ENCODE results near the gene TMEM120A. TPM values are rescaled to one million over a fixed set of nuclear protein-coding genes. Genes with fewer than 3 reads are reported as not detected.
"Not testable (repeated sequence)": the region's sequence is repeated elsewhere in the genome, so short reads cannot be mapped to it uniquely, and the experiment has no call there.

TMEM120A gene
- total RNA-seq (11.1 TPM), polyA plus RNA-seq (ENCODE audit: insufficient read depth in 1 of 8, insufficient read length in 8 of 8, low replicate concordance in 1 of 8) (10 to 100 TPM; 32.3 to 62.6 (median 41.8) TPM)
- long read RNA-seq, donor 1, partial matches to known transcripts = 0 of 3 reads
- long read RNA-seq, donor 1, other reads (novel, unspliced or antisense) = 0 of 3 reads
- long read RNA-seq, donor 2, partial matches to known transcripts = 0 of 2 reads
- long read RNA-seq, donor 2, other reads (novel, unspliced or antisense) = 0 of 2 reads
- long read RNA-seq, donor 3, transcript TMEM120A-214 (12 exons, 1,456 nt) = major isoform, 14 of 16 reads
- long read RNA-seq, donor 3, partial matches to known transcripts = 0 of 16 reads
- long read RNA-seq, donor 3, other reads (novel, unspliced or antisense) = 0 of 16 reads
- long read RNA-seq, donor 4, transcript TMEM120A-214 (12 exons, 1,456 nt) = major isoform, 6 of 10 reads
- long read RNA-seq, donor 4, partial matches to known transcripts = 0 of 10 reads
- long read RNA-seq, donor 4, other reads (novel, unspliced or antisense) = 0 of 10 reads
- long read RNA-seq, donor 5, transcript TMEM120A-214 (12 exons, 1,456 nt) = major isoform, 20 of 25 reads
- long read RNA-seq, donor 5, partial matches to known transcripts = 0 of 25 reads
- long read RNA-seq, donor 5, other reads (novel, unspliced or antisense) = 0 of 25 reads
- long read RNA-seq, donor 6, transcript TMEM120A-214 (12 exons, 1,456 nt) = major isoform, 21 of 23 reads
- long read RNA-seq, donor 6, partial matches to known transcripts = 0 of 23 reads
- long read RNA-seq, donor 6, other reads (novel, unspliced or antisense) = 0 of 23 reads
- long read RNA-seq, donor 7, transcript TMEM120A-214 (12 exons, 1,456 nt) = major isoform, 9 of 11 reads
- long read RNA-seq, donor 7, partial matches to known transcripts = 0 of 11 reads
- long read RNA-seq, donor 7, other reads (novel, unspliced or antisense) = 0 of 11 reads
- long read RNA-seq, donor 8, transcript TMEM120A-214 (12 exons, 1,456 nt) = major isoform, 8 of 9 reads
- long read RNA-seq, donor 8, partial matches to known transcripts = 0 of 9 reads
- long read RNA-seq, donor 8, other reads (novel, unspliced or antisense) = 0 of 9 reads
- long read RNA-seq, donor 9, transcript TMEM120A-214 (12 exons, 1,456 nt) = major isoform, 6 of 11 reads
- long read RNA-seq, donor 9, partial matches to known transcripts = 5 of 11 reads
- long read RNA-seq, donor 9, other reads (novel, unspliced or antisense) = 0 of 11 reads
- long read RNA-seq, donor 10, transcript TMEM120A-214 (12 exons, 1,456 nt) = major isoform, 11 of 17 reads
- long read RNA-seq, donor 10, partial matches to known transcripts = 5 of 17 reads
- long read RNA-seq, donor 10, other reads (novel, unspliced or antisense) = 0 of 17 reads
- long read RNA-seq, donor 11, transcript TMEM120A-214 (12 exons, 1,456 nt) = major isoform, 5 of 6 reads
- long read RNA-seq, donor 11, partial matches to known transcripts = 0 of 6 reads
- long read RNA-seq, donor 11, other reads (novel, unspliced or antisense) = 0 of 6 reads

- WGBS (ENCODE audit: insufficient coverage) = under 1% methylated on average over 49 of the region's 51 CpGs
- peaks cover 50% of the 10 kb centered on the region for H3K4me1 ChIP-seq (ENCODE audit: control insufficient read depth, insufficient read depth, low read length)
These were observed at the start of gene TMEM120A for GRCh38 chr7:75994388-75995051. Gene TMEM120A (minus strand): TSS chr7:75994595. CDS start chr7:75994570, 25 bp downstream.

GRCh38 chr7:76040126-76040525 lies 45.7 kb upstream of the TMEM120A start:
- 60% methylated on average over 6 of the region's 6 CpGs for WGBS (ENCODE audit: insufficient coverage)

More at GRCh38 chr7:75994388-75995051, at the start of gene TMEM120A:
- H3K27ac ChIP-seq (ENCODE audit: low read length) = peak within 1 kb of the TSS; percentile 89
- H3K36me3 ChIP-seq (ENCODE audit: control insufficient read depth, insufficient read depth, low read length) = peaks cover 17% of the 10 kb centered on the region
- peak within 1 kb of the TSS; percentile 95 for H3K4me3 ChIP-seq (ENCODE audit: low read length)
- peak; percentile 97 for DNase-seq
- no peaks in the 10 kb centered on the region for H3K9me3 ChIP-seq (replicated peaks; ENCODE audit: control insufficient read depth, low read depth, low read length)
- H3K27me3 ChIP-seq (ENCODE audit: control insufficient read depth, insufficient read depth, low read length) = no peaks in the 10 kb centered on the region

GRCh38 chr7:76037310-76037709 lies 42.9 kb upstream of the TMEM120A start:
- peak; percentile 79 for DNase-seq
- Histone ChIP-seq H3K4me3 (ENCODE audit: low read length) (no peak overlapping the region), H3K4me1 (ENCODE audit: control insufficient read depth, insufficient read depth, low read length) (no peaks in the 10 kb centered on the region), H3K9me3 (replicated peaks; ENCODE audit: control insufficient read depth, low read depth, low read length) (no peaks in the 10 kb centered on the region), H3K36me3 (ENCODE audit: control insufficient read depth, insufficient read depth, low read length) (peaks cover 3% of the 10 kb centered on the region), H3K27me3 (ENCODE audit: control insufficient read depth, insufficient read depth, low read length) (no peaks in the 10 kb centered on the region), H3K27ac (ENCODE audit: low read length) (no peak overlapping the region)
- WGBS (ENCODE audit: insufficient coverage) = 100% methylated on average over 1 of the region's 5 CpGs

More at GRCh38 chr7:76040126-76040525, 45.7 kb upstream of the TMEM120A start:
- H3K27ac ChIP-seq (ENCODE audit: low read length) = no peak overlapping the region
- peaks cover 5% of the 10 kb centered on the region for H3K36me3 ChIP-seq (ENCODE audit: control insufficient read depth, insufficient read depth, low read length)
- no peaks in the 10 kb centered on the region for H3K9me3 ChIP-seq (replicated peaks; ENCODE audit: control insufficient read depth, low read depth, low read length)
- no peak for DNase-seq
- H3K4me3 ChIP-seq (ENCODE audit: low read length) = no peak overlapping the region
- no peaks in the 10 kb centered on the region for H3K27me3 ChIP-seq (ENCODE audit: control insufficient read depth, insufficient read depth, low read length)
- no peaks in the 10 kb centered on the region for H3K4me1 ChIP-seq (ENCODE audit: control insufficient read depth, insufficient read depth, low read length)

- Histone ChIP-seq H3K27me3 (ENCODE audit: control insufficient read depth, insufficient read depth, low read length) (no peaks in the 10 kb centered on the region), H3K4me3 (ENCODE audit: low read length) (no peak overlapping the region), H3K27ac (ENCODE audit: low read length) (no peak overlapping the region), H3K36me3 (ENCODE audit: control insufficient read depth, insufficient read depth, low read length) (peaks cover 11% of the 10 kb centered on the region), H3K9me3 (replicated peaks; ENCODE audit: control insufficient read depth, low read depth, low read length) (no peaks in the 10 kb centered on the region), H3K4me1 (ENCODE audit: control insufficient read depth, insufficient read depth, low read length) (no peaks in the 10 kb centered on the region)
- WGBS (ENCODE audit: insufficient coverage) = 57% methylated on average over 1 of the region's 1 CpG
- no peak for DNase-seq
These were observed 37.6 kb upstream of the TMEM120A start for GRCh38 chr7:76031964-76032363.

GRCh38 chr7:76029682-76030081 lies 35.3 kb upstream of the TMEM120A start:
- H3K36me3 ChIP-seq (ENCODE audit: control insufficient read depth, insufficient read depth, low read length) = peaks cover 17% of the 10 kb centered on the region
- H3K27ac ChIP-seq (ENCODE audit: low read length); DNase-seq; H3K9me3 ChIP-seq (replicated peaks; ENCODE audit: control insufficient read depth, low read depth, low read length); H3K4me3 ChIP-seq (ENCODE audit: low read length); H3K27me3 ChIP-seq (ENCODE audit: control insufficient read depth, insufficient read depth, low read length); H3K4me1 ChIP-seq (ENCODE audit: control insufficient read depth, insufficient read depth, low read length): not testable (repeated sequence)
- WGBS (ENCODE audit: insufficient coverage) = no CpG with 5 or more reads among the region's 7 CpGs

GRCh38 chr7:76023002-76023401 lies 28.6 kb upstream of the TMEM120A start:
- H3K27me3 ChIP-seq (ENCODE audit: control insufficient read depth, insufficient read depth, low read length) = no peaks in the 10 kb centered on the region
- DNase-seq = peak; percentile 60

GRCh38 chr7:76022026-76022780 lies 27.8 kb upstream of the TMEM120A start:
- no peak overlapping the region for H3K27ac ChIP-seq (ENCODE audit: low read length)
- H3K4me1 ChIP-seq (ENCODE audit: control insufficient read depth, insufficient read depth, low read length) = peaks cover 6% of the 10 kb centered on the region

More at GRCh38 chr7:76023002-76023401, 28.6 kb upstream of the TMEM120A start:
- WGBS (ENCODE audit: insufficient coverage) = 20% methylated on average over 3 of the region's 4 CpGs
- Histone ChIP-seq H3K27ac (ENCODE audit: low read length) (no peak overlapping the region), H3K9me3 (replicated peaks; ENCODE audit: control insufficient read depth, low read depth, low read length) (no peaks in the 10 kb centered on the region), H3K36me3 (ENCODE audit: control insufficient read depth, insufficient read depth, low read length) (peaks cover 32% of the 10 kb centered on the region), H3K4me3 (ENCODE audit: low read length) (no peak overlapping the region), H3K4me1 (ENCODE audit: control insufficient read depth, insufficient read depth, low read length) (peaks cover 6% of the 10 kb centered on the region)

GRCh38 chr7:76020031-76020714 lies 25.8 kb upstream of the TMEM120A start:
- no peaks in the 10 kb centered on the region for H3K9me3 ChIP-seq (replicated peaks; ENCODE audit: control insufficient read depth, low read depth, low read length)
- DNase-seq = peak; percentile 84
- no peak overlapping the region for H3K27ac ChIP-seq (ENCODE audit: low read length)
- WGBS (ENCODE audit: insufficient coverage) = 30% methylated on average over 2 of the region's 6 CpGs
- H3K36me3 ChIP-seq (ENCODE audit: control insufficient read depth, insufficient read depth, low read length) = peaks cover 22% of the 10 kb centered on the region
- peaks cover 6% of the 10 kb centered on the region for H3K4me1 ChIP-seq (ENCODE audit: control insufficient read depth, insufficient read depth, low read length)
- H3K27me3 ChIP-seq (ENCODE audit: control insufficient read depth, insufficient read depth, low read length) = no peaks in the 10 kb centered on the region
- no peak overlapping the region for H3K4me3 ChIP-seq (ENCODE audit: low read length)

More at GRCh38 chr7:76022026-76022780, 27.8 kb upstream of the TMEM120A start:
- Histone ChIP-seq H3K9me3 (replicated peaks; ENCODE audit: control insufficient read depth, low read depth, low read length) (no peaks in the 10 kb centered on the region), H3K27me3 (ENCODE audit: control insufficient read depth, insufficient read depth, low read length) (no peaks in the 10 kb centered on the region), H3K36me3 (ENCODE audit: control insufficient read depth, insufficient read depth, low read length) (peaks cover 31% of the 10 kb centered on the region), H3K4me3 (ENCODE audit: low read length) (no peak overlapping the region)
- no peak for DNase-seq
- no CpG with 5 or more reads among the region's 7 CpGs for WGBS (ENCODE audit: insufficient coverage)

All from muscle of leg (tissue), 16 donors.